Ishikawa (cell line): ENCODE data around the gene NCEH1.

Experiments
- CEBPB ChIP-seq: IDR thresholded peaks from 2 replicates; pipeline ENCODE4 v1.6.1; 2012
- CREB1 ChIP-seq: IDR thresholded peaks from 2 replicates; pipeline ENCODE4 v1.6.1; 2012; ENCODE audit warnings: low read depth
- EP300 ChIP-seq: IDR thresholded peaks from 2 replicates; pipeline ENCODE4 v1.6.1; 2012; ENCODE audit warnings: borderline replicate concordance
- FOXM1 ChIP-seq: IDR thresholded peaks from 2 replicates; pipeline ENCODE4 v1.6.1; 2012; ENCODE audit warnings: low read depth, borderline replicate concordance
- MAX ChIP-seq: IDR thresholded peaks from 2 replicates; pipeline ENCODE4 v1.6.1; 2012
- NFIC ChIP-seq: IDR thresholded peaks from 2 replicates; pipeline ENCODE4 v1.6.1; 2012
- RAD21 ChIP-seq: IDR thresholded peaks from 2 replicates; pipeline ENCODE4 v1.6.1; 2012; ENCODE audit warnings: low read depth
- REST ChIP-seq: IDR thresholded peaks from 2 replicates; pipeline ENCODE4 v1.6.1; 2012; ENCODE audit warnings: low read depth, mild to moderate bottlenecking
- TAF1 ChIP-seq: IDR thresholded peaks from 2 replicates; pipeline ENCODE4 v1.6.1; 2012; ENCODE audit warnings: low read depth, mild to moderate bottlenecking
- TCF12 ChIP-seq: IDR thresholded peaks from 2 replicates; pipeline ENCODE4 v1.6.1; 2012; ENCODE audit warnings: low read depth
- TEAD4 ChIP-seq: IDR thresholded peaks from 2 replicates; pipeline ENCODE4 v1.6.1; 2012
- USF1 ChIP-seq: IDR thresholded peaks from 2 replicates; pipeline ENCODE4 v1.6.1; 2012
- YY1 ChIP-seq: IDR thresholded peaks from 2 replicates; pipeline ENCODE4 v1.6.1; 2012; ENCODE audit warnings: low read depth
- ZBTB7A ChIP-seq: IDR thresholded peaks from 2 replicates; pipeline ENCODE4 v1.6.1; 2012; ENCODE audit warnings: low read depth

GRCh38 chr3:172649987-172650386, 60.9 kb downstream of the NCEH1 start:
- TF ChIP-seq EP300 (no peak), TAF1 (no peak), YY1 (no peak), REST (no peak), FOXM1 (no peak), NFIC (no peak), USF1 (no peak), MAX (no peak), TCF12 (no peak), RAD21 (no peak), CREB1 (no peak), CEBPB (no peak), ZBTB7A (no peak), TEAD4 (no peak)
